Activated T-helper 1 cell treated with anti-CD3 and anti-CD28 coated beads, Interleukin-12 subunit alpha, Interleukin-12 subunit beta, Interleukin-2, Interleukin-4 antibody, amounts not matched to agents 30 ng/mL and 10 ng/mL and 1 ng/mL, durations not matched to agents 14 hours and 24 hours and 36 hours (primary cell): ENCODE results near the gene KCNT1. TPM values are rescaled to one million over a fixed set of nuclear protein-coding genes. Genes with fewer than 3 reads are reported as not detected.

Experiments
- DNase-seq: peaks from one replicate; pipeline ENCODE4 v3.0.0; 2021; ENCODE audit warnings: low spot score
- H3K27ac Mint-ChIP-seq: one replicate; pipeline ENCODE4 v1.8.0; 2021; ENCODE audit warnings: mild to moderate bottlenecking, mixed read lengths
- H3K27me3 Mint-ChIP-seq: one replicate; pipeline ENCODE4 v1.8.0; 2022; ENCODE audit warnings: mild to moderate bottlenecking, moderate library complexity, mixed read lengths; ENCODE audit not compliant: insufficient read depth
- H3K36me3 Mint-ChIP-seq: one replicate; pipeline ENCODE4 v1.8.0; 2021; ENCODE audit warnings: low read depth, mixed read lengths
- H3K4me1 Mint-ChIP-seq: one replicate; pipeline ENCODE4 v1.8.0; 2021; ENCODE audit warnings: low read depth, mixed read lengths
- H3K4me3 Mint-ChIP-seq: one replicate; pipeline ENCODE4 v1.8.0; 2021; ENCODE audit warnings: mild to moderate bottlenecking, moderate library complexity, mixed read lengths
- H3K9me3 Mint-ChIP-seq: one replicate; pipeline ENCODE4 v1.8.0; 2021; ENCODE audit warnings: mixed read lengths
- intact Hi-C: fragments of 100-400 bp; cut with micrococcal nuclease; formaldehyde crosslinking; loops from one replicate; pipeline ENCODE4 v1.15.1; 2024
- total RNA-seq: library from RNA; stranded (reverse); gene quantifications from 2 replicates; pipeline ENCODE4 v1.2.3, GENCODE V29; 2022

Gene KCNT1
- total RNA-seq, 1 donor from 2014 or later, result not detected

GRCh38 chr9:135764731-135765130 is 62.7 kb downstream of the KCNT1 start:
- DNase-seq, result no peak
- no peak overlapping the region for H3K4me3 Mint-ChIP-seq
- H3K27ac Mint-ChIP-seq, result no peak overlapping the region
- H3K4me1 Mint-ChIP-seq, result no peaks in the 10 kb centered on the region
- H3K36me3 Mint-ChIP-seq, result no peaks in the 10 kb centered on the region
- no peaks in the 10 kb centered on the region for H3K27me3 Mint-ChIP-seq
- intact Hi-C loops, result no loop called here
- H3K9me3 Mint-ChIP-seq, result peaks cover 11% of the 10 kb centered on the region

GRCh38 chr9:135765416-135765815 is 63.4 kb downstream of the KCNT1 start:
- peaks cover 11% of the 10 kb centered on the region for H3K9me3 Mint-ChIP-seq
- no peaks in the 10 kb centered on the region for H3K36me3 Mint-ChIP-seq
- no peaks in the 10 kb centered on the region for H3K4me1 Mint-ChIP-seq
- DNase-seq, result no peak
- intact Hi-C loops, result no loop called here
- no peak overlapping the region for H3K4me3 Mint-ChIP-seq
- no peak overlapping the region for H3K27ac Mint-ChIP-seq
- H3K27me3 Mint-ChIP-seq, result no peaks in the 10 kb centered on the region

- no peaks in the 10 kb centered on the region for H3K36me3 Mint-ChIP-seq
- H3K9me3 Mint-ChIP-seq, result peaks cover 11% of the 10 kb centered on the region
- no peak overlapping the region for H3K27ac Mint-ChIP-seq
- H3K4me1 Mint-ChIP-seq, result no peaks in the 10 kb centered on the region
- no peak overlapping the region for H3K4me3 Mint-ChIP-seq
- DNase-seq, result no peak
- H3K27me3 Mint-ChIP-seq, result no peaks in the 10 kb centered on the region
- intact Hi-C loops, result no loop called here
Measured at GRCh38 chr9:135766251-135766650, 64.3 kb downstream of the KCNT1 start.

GRCh38 chr9:135766707-135767106 is 64.7 kb downstream of the KCNT1 start:
- H3K4me1 Mint-ChIP-seq, result no peaks in the 10 kb centered on the region
- no peak for DNase-seq
- peaks cover 11% of the 10 kb centered on the region for H3K9me3 Mint-ChIP-seq
- H3K36me3 Mint-ChIP-seq, result no peaks in the 10 kb centered on the region
- intact Hi-C loops, result no loop called here
- no peak overlapping the region for H3K4me3 Mint-ChIP-seq
- no peaks in the 10 kb centered on the region for H3K27me3 Mint-ChIP-seq
- no peak overlapping the region for H3K27ac Mint-ChIP-seq

- no peaks in the 10 kb centered on the region for H3K27me3 Mint-ChIP-seq
- peaks cover 11% of the 10 kb centered on the region for H3K9me3 Mint-ChIP-seq
- intact Hi-C loops, result no loop called here
- H3K4me1 Mint-ChIP-seq, result no peaks in the 10 kb centered on the region
- no peak overlapping the region for H3K4me3 Mint-ChIP-seq
- no peaks in the 10 kb centered on the region for H3K36me3 Mint-ChIP-seq
- H3K27ac Mint-ChIP-seq, result no peak overlapping the region
- no peak for DNase-seq
Measured at GRCh38 chr9:135768516-135769218, 66.7 kb downstream of the KCNT1 start.

- intact Hi-C loops, result no loop called here
- Mint-ChIP-seq H3K36me3 (no peaks in the 10 kb centered on the region), H3K4me3 (no peak overlapping the region), H3K4me1 (no peaks in the 10 kb centered on the region), H3K27ac (no peak overlapping the region), H3K9me3 (peaks cover 11% of the 10 kb centered on the region), H3K27me3 (no peaks in the 10 kb centered on the region)
- no peak for DNase-seq
Measured at GRCh38 chr9:135769489-135770202, 67.7 kb downstream of the KCNT1 start.

GRCh38 chr9:135770203-135770535 is 68.2 kb downstream of the KCNT1 start:
- no peaks in the 10 kb centered on the region for H3K36me3 Mint-ChIP-seq

GRCh38 chr9:135770771-135771170 is 68.8 kb downstream of the KCNT1 start:
- Mint-ChIP-seq H3K27ac (no peak overlapping the region), H3K4me3 (no peak overlapping the region), H3K9me3 (peaks cover 11% of the 10 kb centered on the region), H3K4me1 (no peaks in the 10 kb centered on the region), H3K27me3 (no peaks in the 10 kb centered on the region), H3K36me3 (no peaks in the 10 kb centered on the region)
- intact Hi-C loops, result no loop called here
- no peak for DNase-seq

More at GRCh38 chr9:135770203-135770535, 68.2 kb downstream of the KCNT1 start:
- H3K9me3 Mint-ChIP-seq, result peaks cover 11% of the 10 kb centered on the region
- no peaks in the 10 kb centered on the region for H3K27me3 Mint-ChIP-seq
- DNase-seq, result no peak
- intact Hi-C loops, result no loop called here
- no peak overlapping the region for H3K27ac Mint-ChIP-seq
- no peak overlapping the region for H3K4me3 Mint-ChIP-seq
- no peaks in the 10 kb centered on the region for H3K4me1 Mint-ChIP-seq

- Mint-ChIP-seq H3K9me3 (peaks cover 3% of the 10 kb centered on the region), H3K4me3 (no peak overlapping the region), H3K4me1 (no peaks in the 10 kb centered on the region), H3K36me3 (no peaks in the 10 kb centered on the region), H3K27me3 (no peaks in the 10 kb centered on the region), H3K27ac (no peak overlapping the region)
- intact Hi-C loops, result no loop called here
- DNase-seq, result no peak
Measured at GRCh38 chr9:135771401-135772051, 69.5 kb downstream of the KCNT1 start.

GRCh38 chr9:135772056-135772646 is 70.2 kb downstream of the KCNT1 start:
- no peak overlapping the region for H3K27ac Mint-ChIP-seq
- H3K36me3 Mint-ChIP-seq, result no peaks in the 10 kb centered on the region
- intact Hi-C loops, result no loop called here
- H3K27me3 Mint-ChIP-seq, result no peaks in the 10 kb centered on the region
- no peaks in the 10 kb centered on the region for H3K9me3 Mint-ChIP-seq
- DNase-seq, result no peak
- H3K4me3 Mint-ChIP-seq, result no peak overlapping the region
- no peaks in the 10 kb centered on the region for H3K4me1 Mint-ChIP-seq

GRCh38 chr9:135772702-135773493 is 70.9 kb downstream of the KCNT1 start:
- no peaks in the 10 kb centered on the region for H3K27me3 Mint-ChIP-seq
- DNase-seq, result no peak
- no peak overlapping the region for H3K4me3 Mint-ChIP-seq
- intact Hi-C loops, result no loop called here
- no peaks in the 10 kb centered on the region for H3K4me1 Mint-ChIP-seq
- no peaks in the 10 kb centered on the region for H3K9me3 Mint-ChIP-seq
- no peaks in the 10 kb centered on the region for H3K36me3 Mint-ChIP-seq
- H3K27ac Mint-ChIP-seq, result no peak overlapping the region

GRCh38 chr9:135773530-135774238 is 71.7 kb downstream of the KCNT1 start:
- Mint-ChIP-seq H3K27me3 (no peaks in the 10 kb centered on the region), H3K9me3 (no peaks in the 10 kb centered on the region), H3K36me3 (no peaks in the 10 kb centered on the region), H3K4me3 (no peak overlapping the region), H3K4me1 (no peaks in the 10 kb centered on the region), H3K27ac (no peak overlapping the region)
- intact Hi-C loops, result no loop called here
- DNase-seq, result no peak
